K562 (cell line): Measurements from ENCODE around the gene ZFPM1. TPM values are rescaled to one million over a fixed set of nuclear protein-coding genes. Genes with fewer than 3 reads are reported as not detected.

Source experiments
- ASH1L ChIP-seq: fragments of 450-650 bp; IDR thresholded peaks from 2 replicates; pipeline ENCODE4 v1.6.1; 2018; ENCODE audit warnings: borderline replicate concordance, mild to moderate bottlenecking, low read depth; ENCODE audit not compliant: partially characterized antibody
- CHD2 ChIP-seq: IDR thresholded peaks from 2 replicates; pipeline ENCODE4 v1.6.1; 2011; ENCODE audit warnings: low read depth, low read length
- GTF3C2 ChIP-seq: IDR thresholded peaks from 3 replicates; pipeline ENCODE4 v1.6.1; 2011; ENCODE audit warnings: borderline replicate concordance, mild to moderate bottlenecking, moderate library complexity; ENCODE audit not compliant: insufficient read length; ENCODE audit errors: extremely low read depth
- SRSF1 ChIP-seq: fragments of 200-400 bp; formaldehyde crosslinking; IDR thresholded peaks from 2 replicates; pipeline ENCODE4 v1.6.1; 2017; ENCODE audit warnings: mild to moderate bottlenecking, low read depth, low read length, moderate library complexity
- ZBTB33 ChIP-seq: sonication (generic); formaldehyde crosslinking; IDR thresholded peaks from 2 replicates; pipeline ENCODE4 v1.8.1; 2023; ENCODE audit warnings: mild to moderate bottlenecking, missing genetic modification reagents
- polyA plus RNA-seq, 8 experiments: library from polyadenylated mRNA; depleted of rRNA in 4 of 8; stranded (reverse) in 5 of 8; unstranded in 3 of 8; fragments of >200 nt; fragmentation: Nextera tagmentation in 2 of 8; fragmentation: Illumina TruSeq in 1 of 8; extraction: Ambion mirVana in 2 of 8; extraction: Trizol in 1 of 8; gene quantifications; 2 replicates each; pipeline versions ENCODE4 v1.2.1 to v1.2.3, GENCODE V29; 2011 to 2014; ENCODE audit warnings: inconsistent platforms in 1 of 8, missing spikeins in 1 of 8
- total RNA-seq, 7 experiments: library from RNA; depleted of rRNA in 6 of 7; stranded (reverse); fragments of >200 nt in 6 of 7; fragmentation: Illumina TruSeq in 2 of 7; extraction: Trizol in 2 of 7; gene quantifications; 2 replicates each; pipeline versions ENCODE4 v1.2.1 to v1.2.3, GENCODE V29; 2011 to 2021; ENCODE audit warnings: low replicate concordance in 1 of 7
- TF ChIP-seq, protein P1 (sequence below): sonication (generic); formaldehyde crosslinking; IDR thresholded peaks from 2 replicates; pipeline ENCODE4 v1.8.0; 2022; ENCODE audit warnings: missing genetic modification reagents, mild to moderate bottlenecking, borderline replicate concordance
- TF ChIP-seq, protein P2 (sequence below): sonication (generic); formaldehyde crosslinking; IDR thresholded peaks from 2 replicates; pipeline ENCODE4 v1.8.0; 2022; ENCODE audit warnings: missing genetic modification reagents, mild to moderate bottlenecking, moderate library complexity, borderline replicate concordance

The ZFPM1 gene
- total and polyA plus RNA-seq, 9 of the 15 experiments (the other 6 are each of a cell fraction or from before 2014, with no cell fraction given), result 0.03 to 35.9 (median 1.4) TPM

- TF ChIP-seq ASH1L (no peak), ZBTB33 (CRISPR knock-in tag) (peak; percentile 90), GTF3C2 (no peak), CHD2 (no peak), SRSF1 (no peak)
- TF ChIP-seq, protein P1, sequence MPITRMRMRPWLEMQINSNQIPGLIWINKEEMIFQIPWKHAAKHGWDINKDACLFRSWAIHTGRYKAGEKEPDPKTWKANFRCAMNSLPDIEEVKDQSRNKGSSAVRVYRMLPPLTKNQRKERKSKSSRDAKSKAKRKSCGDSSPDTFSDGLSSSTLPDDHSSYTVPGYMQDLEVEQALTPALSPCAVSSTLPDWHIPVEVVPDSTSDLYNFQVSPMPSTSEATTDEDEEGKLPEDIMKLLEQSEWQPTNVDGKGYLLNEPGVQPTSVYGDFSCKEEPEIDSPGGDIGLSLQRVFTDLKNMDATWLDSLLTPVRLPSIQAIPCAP (CRISPR knock-in tag), result no peak
- TF ChIP-seq, protein P2, sequence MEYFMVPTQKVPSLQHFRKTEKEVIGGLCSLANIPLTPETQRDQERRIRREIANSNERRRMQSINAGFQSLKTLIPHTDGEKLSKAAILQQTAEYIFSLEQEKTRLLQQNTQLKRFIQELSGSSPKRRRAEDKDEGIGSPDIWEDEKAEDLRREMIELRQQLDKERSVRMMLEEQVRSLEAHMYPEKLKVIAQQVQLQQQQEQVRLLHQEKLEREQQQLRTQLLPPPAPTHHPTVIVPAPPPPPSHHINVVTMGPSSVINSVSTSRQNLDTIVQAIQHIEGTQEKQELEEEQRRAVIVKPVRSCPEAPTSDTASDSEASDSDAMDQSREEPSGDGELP (CRISPR knock-in tag), result peak; percentile 58; the same call in 1 of the 2 replicates
Observed at GRCh38 chr16:88471115-88471514, 18.0 kb downstream of the ZFPM1 start (continued).
